DMS114 treated with DMSO at 0.1 percent for 48 hours (cell line): ENCODE measurements around the gene KRTAP4-7.
"Not testable (repeated sequence)": the region's sequence is repeated elsewhere in the genome, so short reads cannot be mapped to it uniquely, and the experiment has no call there.

Experiments used
- DNase-seq: peaks from one replicate; lab custom pipeline; 2025; ENCODE audit not compliant: unreplicated experiment; lab: John Stamatoyannopoulos, UW

The KRTAP4-7 gene

DNA sequence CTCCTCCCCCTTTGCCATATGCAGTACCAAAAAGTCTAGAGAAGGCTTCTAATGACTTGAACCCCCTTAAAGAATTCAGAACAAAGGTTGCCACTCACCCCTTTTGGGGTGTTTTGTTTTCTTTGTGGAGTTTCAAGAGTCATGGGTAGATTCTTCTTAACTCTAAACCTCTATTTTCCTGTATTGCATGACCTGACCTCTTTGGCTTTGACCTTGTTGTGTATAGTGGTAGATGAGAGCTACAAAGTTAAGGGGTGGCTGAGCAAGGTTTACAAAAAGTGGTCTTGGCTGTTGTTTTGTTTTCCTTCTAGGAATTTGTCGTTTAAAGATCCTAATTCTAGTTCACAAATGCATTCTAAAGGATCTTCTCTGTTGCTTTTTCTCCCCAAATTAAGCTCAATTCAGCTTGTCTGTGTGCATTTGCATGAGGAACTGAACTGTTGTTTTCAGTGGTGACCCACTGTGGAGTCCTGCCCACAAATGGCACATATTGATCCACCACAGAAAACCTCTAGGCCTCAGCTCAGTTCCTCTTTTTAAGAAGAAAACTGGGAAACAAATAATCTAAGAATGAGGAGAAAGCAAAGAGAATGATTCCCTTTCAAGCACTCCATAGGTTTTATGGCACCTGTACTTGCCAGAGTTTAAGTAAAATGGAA, 24.9 kb downstream of the KRTAP4-7 start:
- DNase-seq = not testable (repeated sequence)

GRCh38 chr17:41111151-41111885, 27.4 kb downstream of the KRTAP4-7 start:
- no peak for DNase-seq

GRCh38 chr17:41116297-41116696, 32.3 kb downstream of the KRTAP4-7 start:
- no peak for DNase-seq

GRCh38 chr17:41117846-41118386, 34.0 kb downstream of the KRTAP4-7 start, which contains the start of gene KRTAP4-11:
Gene KRTAP4-11, minus strand, starts transcription at chr17:41118373. Its CDS starts 58 bp downstream, at chr17:41118315.
- DNase-seq = not testable (repeated sequence)

GRCh38 chr17:41118721-41119120, 34.8 kb downstream of the KRTAP4-7 start:
- DNase-seq = no peak

DNA sequence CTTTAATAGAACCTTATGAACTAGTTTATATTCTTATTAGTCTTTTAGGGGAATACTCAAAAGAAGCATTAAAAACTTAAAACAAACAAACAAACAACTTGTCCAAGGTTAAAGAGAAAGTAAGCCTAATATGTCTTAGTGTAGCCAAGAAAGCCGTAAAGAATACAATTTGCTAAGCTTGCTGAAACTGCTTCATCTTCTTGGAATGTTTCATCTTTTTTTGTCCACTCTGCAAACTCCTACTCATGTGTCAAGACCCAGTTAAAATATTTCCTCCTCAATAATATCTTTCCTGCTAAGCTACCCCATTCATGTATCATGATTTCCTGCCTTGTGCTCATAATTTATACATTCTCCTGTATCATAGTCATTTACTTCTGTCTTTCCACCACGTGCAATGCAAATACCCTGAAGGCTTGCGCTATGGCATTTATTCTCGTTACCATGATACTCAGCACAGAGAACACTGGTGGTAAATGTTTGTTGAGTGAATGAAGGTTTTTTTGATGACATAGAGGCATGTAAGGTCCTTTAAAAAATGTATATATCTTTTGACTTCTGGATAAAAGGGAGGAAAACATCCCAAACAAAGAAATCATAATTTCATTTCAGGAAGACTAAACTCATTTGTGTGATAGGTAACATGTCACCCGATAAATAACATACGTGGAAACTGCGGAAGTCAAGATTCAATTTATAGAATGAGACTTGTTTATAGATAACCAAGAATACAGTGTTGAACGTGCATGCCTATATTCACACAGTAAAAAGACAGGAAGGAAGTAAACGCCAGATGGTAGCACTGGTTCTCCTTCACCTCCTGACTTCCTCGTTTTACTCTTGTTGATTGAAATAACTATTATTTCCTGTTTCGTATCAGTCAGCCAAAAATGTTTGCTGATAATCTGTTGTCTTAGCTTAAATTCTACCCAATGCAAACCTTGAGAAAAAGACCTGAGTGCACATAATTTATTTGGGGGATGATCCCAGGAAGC, 36.0 kb downstream of the KRTAP4-7 start:
- DNase-seq = not testable (repeated sequence)

- no peak for DNase-seq
These were observed 37.8 kb downstream of the KRTAP4-7 start for GRCh38 chr17:41121742-41122141.

- DNase-seq = not testable (repeated sequence)
These were observed 39.5 kb downstream of the KRTAP4-7 start for GRCh38 chr17:41123292-41123990.

DNA sequence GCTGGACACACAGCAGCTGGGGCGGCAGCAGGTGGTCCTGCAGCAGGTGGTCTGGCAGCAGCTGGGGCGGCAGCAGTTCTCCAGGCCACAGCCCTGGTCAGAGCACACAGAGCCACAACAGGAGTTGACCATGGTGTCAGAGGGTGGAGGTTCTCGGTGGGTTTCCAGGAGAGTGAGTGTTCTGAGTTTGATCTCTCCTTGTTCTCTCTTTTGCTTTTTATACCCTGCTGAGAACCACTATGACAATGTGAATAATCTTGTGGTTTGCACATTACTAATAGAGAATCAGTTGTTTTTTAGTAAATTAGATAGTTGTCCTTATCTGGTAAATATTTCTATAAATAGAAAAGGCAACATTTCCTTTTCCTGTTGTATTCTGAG, 40.0 kb downstream of the KRTAP4-7 start, which contains the start of gene KRTAP4-12:
KRTAP4-12 (minus strand) TSS at position 192 of the 381 bp plus-strand sequence; CDS start at position 132, 60 bp downstream.
- DNase-seq = not testable (repeated sequence)

- no peak for DNase-seq
These were observed 41.1 kb downstream of the KRTAP4-7 start for GRCh38 chr17:41125064-41125463.

- no peak for DNase-seq
These were observed 42.5 kb downstream of the KRTAP4-7 start for GRCh38 chr17:41126412-41126811.

- DNase-seq = no peak
These were observed 43.4 kb downstream of the KRTAP4-7 start for GRCh38 chr17:41127371-41127770.

GRCh38 chr17:41131979-41132378, 48.0 kb downstream of the KRTAP4-7 start:
- no peak for DNase-seq

GRCh38 chr17:41133880-41134735, 50.2 kb downstream of the KRTAP4-7 start:
- no peak for DNase-seq
